Measurements from ENCODE around the gene SFTPA1. TPM values are rescaled to one million over a fixed set of nuclear protein-coding genes. Genes with fewer than 3 reads are reported as not detected.

SFTPA1 gene
- total and polyA plus RNA-seq, 10 of the 15 experiments (the other 5 are each of a cell fraction or from before 2014, with no cell fraction given), result 3.7 TPM; not detected in 9

GRCh38 chr10:79585870-79586527 is 24.7 kb upstream of the SFTPA1 start (continued):
- TF ChIP-seq ASH2L (IDR thresholded peaks at IDR 0.05; ENCODE audit: borderline replicate concordance, low read depth) (no peak), CHD2 (IDR thresholded peaks at IDR 0.05; ENCODE audit: borderline replicate concordance, low read depth, low read length) (no peak), SKIL (IDR thresholded peaks at IDR 0.05; ENCODE audit: low read depth, poor library complexity, severe bottlenecking) (no peak), MEF2B (IDR thresholded peaks at IDR 0.05; ENCODE audit: partially characterized antibody, poor library complexity, severe bottlenecking) (no peak), SMAD1 (IDR thresholded peaks at IDR 0.05; ENCODE audit: low read depth, partially characterized antibody) (no peak), ZNF687 (IDR thresholded peaks at IDR 0.05) (no peak), TCF12 (IDR thresholded peaks at IDR 0.05; ENCODE audit: low read depth, low read length) (no peak), ZNF207 (IDR thresholded peaks at IDR 0.05; ENCODE audit: borderline replicate concordance) (no peak)
